Measurements from ENCODE around the gene B3GNT7.
"Not testable (repeated sequence)": the region's sequence is repeated elsewhere in the genome, so short reads cannot be mapped to it uniquely, and the experiment has no call there.

Gene B3GNT7

DNA sequence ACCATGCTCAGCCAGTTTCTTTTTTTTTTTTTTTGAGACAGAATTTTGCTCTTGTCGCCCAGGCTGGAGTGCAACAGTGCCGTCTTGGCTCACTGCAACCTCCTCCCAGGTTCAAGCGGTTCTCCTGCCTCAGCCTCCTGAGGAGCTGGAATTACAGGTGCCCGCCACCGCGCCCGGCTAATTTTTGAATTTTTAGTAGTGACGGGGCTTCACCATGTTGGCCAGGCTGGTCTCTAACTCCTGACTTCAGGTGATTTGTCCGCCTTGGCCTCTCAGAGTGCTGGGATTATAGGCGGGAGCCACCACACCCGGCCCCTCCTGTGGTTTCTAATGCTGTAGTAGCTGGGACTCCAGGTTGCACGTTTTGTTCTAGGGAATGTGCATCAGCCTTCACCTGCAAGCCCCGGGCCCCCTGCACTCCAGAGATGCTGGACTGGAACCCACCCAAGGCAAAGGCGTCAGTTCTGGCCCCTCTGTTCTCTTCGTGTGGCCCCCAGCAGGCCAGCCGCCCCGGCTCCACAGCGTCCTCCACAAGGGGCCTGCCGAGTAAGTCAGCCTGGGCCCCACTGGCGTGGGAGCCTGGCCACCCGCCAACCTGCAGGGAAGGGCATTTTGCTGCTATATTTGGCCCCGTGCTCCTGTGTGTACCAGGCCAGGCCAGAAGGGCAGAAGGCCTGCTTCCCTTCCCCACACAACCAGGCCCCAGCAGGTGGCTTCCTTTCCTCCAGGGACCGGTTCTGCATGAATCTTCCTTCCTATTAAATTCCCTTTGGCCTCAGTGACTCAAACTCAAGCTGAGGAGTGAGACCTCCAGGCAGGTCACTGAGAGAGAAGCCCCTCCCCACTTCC lies 25.7 kb upstream of the B3GNT7 start:
- no peak for DNase-seq

DNA sequence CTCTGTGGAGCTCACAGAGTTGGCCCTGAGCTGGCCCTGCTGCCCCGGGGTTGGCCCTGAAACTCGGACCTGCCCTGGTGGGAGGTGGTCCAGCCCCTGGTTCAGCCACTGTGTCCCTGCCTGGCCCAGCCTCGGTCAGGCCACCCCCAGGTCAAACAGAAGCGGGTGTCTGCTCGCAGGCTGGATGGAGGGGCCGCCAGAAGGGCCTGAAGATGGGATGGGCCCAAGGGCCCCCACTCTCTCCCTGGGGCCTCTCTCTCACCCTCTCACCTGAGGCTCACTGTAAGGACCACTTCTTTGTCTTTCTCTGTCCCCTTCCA lies 25.1 kb upstream of the B3GNT7 start:
- DNase-seq = no peak

DNA sequence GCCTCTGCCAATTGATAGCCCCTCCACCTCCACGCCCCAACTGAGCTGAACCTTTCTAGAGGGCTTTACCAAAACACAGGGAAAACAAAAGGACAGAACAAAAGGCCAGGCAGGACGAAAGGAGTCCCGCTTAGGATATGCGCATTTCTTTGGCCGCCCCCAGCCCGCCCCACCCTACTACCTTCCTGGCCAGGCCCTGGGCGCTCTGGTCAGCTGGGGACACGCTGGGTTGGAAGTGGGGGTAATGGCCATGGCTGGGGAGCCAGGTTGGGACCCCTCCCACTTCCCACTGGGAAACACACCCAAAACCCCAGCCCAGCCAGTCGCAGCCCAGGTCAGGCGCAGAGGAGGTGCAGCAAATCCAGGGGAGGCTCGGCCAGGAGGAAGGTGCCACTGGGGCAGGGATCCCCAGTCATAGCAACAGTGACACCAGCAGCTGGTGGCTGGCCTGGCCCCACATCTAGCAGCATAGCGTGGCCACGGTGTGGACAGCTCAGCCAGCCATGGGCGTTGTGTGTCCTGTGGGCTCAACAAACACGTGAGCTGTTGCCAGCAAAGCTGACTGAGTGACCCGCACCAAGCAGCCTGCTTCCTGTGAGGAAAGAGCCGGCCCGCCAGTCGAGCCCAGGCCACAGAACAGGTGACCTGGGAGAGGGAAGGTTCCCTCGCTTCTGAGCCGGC lies 24.6 kb upstream of the B3GNT7 start:
- DNase-seq = no peak

DNA sequence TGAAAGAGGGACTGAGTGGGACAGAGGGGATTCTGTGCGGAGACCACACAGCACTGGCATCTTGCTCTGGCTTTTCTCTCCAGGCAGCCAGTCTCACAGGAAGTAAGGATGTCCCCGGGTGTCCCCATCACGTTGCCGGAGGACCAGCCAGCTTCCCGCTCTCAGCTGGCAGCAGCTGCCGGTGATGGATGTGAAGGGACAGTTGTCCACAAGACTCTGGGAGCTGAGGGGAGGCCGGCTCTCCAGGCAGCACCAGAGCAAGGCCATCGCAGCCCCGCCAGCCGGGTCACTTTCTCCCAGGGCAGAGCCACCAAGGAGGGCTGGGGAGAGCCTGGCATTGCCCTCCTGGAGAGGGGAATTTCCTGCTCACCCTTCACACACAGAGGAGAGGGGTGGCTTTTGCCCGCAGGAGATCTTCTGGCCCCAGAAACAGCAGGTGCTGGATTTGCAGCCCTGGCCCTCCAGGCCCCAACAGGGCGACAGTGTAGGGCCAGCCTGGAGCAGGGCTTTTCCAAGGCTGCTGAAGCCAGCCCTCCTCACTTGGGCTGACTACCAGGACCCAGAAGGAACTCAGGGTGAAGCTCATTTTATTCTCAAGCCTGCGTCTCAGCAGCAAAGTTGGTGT lies 24.0 kb upstream of the B3GNT7 start:
- no peak for DNase-seq

DNA sequence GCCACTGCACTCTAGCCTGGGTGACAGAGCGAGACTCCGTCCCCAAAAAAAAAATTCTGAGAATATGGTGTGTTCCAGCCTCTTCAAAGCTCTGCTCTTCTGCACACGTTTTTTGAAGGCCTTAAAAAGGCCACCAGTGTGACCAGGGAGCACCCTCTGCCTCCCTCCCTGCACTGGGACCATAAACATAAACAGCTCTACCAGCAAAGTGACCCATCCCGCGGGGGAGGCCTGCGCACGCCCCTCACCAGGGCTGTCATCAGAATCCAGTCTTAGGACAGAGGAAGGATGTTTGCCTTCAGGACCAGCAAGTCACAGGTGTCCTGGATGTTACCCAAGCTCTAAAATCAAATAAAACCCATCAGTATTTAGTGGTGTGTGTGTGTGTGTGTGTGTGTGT lies 23.2 kb upstream of the B3GNT7 start:
- DNase-seq = no peak

DNA sequence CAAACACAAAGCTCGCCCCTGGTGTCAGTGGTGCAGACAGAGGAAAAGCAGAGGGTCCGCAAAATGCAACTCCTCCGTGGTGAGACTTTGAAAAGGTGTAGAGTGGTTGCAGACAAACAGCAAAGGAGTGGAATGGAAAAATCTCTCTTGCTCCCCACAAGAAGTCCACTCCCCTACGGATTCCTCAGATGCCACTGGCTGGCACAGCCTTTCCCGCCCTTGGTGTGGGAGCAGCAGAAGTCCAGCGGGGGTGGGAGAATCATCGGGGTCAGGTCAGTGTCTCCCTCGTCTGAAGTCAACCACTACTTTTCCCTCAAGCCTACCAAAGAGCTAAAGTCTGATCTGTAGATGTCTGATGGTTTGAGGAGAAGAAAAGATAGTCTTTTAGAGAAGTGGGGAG lies 22.3 kb upstream of the B3GNT7 start:
- no peak for DNase-seq

DNA sequence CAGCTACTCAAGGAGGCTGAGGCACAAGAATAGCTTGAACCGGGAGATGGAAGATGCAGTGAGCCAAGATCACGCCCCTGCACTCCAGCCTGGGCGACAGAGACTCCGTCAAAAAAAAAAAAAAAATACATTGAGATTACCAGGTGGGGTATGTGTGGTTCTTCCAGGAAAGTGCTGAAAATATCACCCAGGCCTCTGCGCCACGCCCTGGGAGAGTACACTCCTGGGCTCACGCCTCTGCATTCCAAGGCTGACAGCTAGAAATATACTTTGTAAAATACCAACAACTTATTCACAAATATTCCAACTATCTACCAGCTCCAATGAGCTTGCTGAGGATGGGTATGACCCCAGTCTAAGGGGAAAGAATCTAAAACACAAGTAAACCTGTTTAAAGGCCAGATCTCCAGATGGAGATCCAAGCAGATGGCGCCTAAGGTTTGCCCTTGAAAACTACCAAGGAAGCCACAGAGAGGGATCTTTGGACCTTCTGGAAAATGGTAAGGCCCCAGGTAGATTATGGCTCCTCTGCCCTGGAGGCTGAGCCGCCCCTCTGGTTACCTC lies 21.6 kb upstream of the B3GNT7 start:
- DNase-seq = no peak

DNA sequence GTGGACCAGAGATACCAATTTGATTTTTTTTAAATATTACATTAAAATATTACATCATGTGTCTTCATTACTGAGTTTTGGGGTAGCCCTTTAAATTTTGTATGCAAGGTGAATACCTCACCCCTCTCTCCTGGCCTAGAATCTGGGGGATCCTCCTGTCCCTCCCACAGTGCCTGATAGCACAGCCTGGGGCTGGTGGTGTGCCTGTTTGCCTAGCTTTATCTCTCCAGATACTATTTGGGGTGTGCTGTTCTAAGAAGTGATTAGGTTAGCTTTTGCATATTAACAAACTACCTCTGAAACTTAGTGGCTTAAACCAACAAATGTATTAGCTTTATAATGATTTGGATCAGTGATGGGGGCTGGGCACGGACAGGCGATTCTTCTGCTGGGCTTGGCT lies 20.7 kb upstream of the B3GNT7 start:
- no peak for DNase-seq

DNA sequence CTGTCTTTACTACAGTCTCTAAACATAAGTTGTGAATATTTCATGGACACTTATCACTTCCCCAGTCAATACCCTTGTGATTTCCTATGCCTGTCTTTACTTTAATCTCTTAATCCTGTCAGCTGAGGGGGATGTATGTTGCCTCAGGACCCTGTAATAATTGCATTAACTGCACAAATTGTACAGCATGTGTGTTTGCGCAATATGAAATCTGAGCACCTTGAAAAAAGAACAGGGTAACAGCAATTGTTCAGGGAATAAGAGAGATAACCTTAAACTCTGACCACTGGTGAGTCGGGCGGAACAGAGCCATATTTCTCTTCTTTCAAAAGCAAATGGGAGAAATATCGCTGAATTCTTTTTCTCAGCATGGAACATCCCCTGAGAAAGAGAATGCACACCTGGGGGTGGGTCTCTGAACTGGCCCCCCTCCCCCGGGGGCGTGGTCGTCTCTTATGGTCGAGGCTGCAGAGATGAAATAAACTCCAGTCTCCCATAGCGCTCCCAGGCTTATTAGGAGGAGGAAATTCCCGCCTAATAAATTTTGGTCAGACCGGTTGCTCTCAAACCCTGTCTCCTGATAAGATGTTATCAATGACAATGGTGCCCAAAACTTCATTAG lies 19.4 kb upstream of the B3GNT7 start:
- DNase-seq = not testable (repeated sequence)

DNA sequence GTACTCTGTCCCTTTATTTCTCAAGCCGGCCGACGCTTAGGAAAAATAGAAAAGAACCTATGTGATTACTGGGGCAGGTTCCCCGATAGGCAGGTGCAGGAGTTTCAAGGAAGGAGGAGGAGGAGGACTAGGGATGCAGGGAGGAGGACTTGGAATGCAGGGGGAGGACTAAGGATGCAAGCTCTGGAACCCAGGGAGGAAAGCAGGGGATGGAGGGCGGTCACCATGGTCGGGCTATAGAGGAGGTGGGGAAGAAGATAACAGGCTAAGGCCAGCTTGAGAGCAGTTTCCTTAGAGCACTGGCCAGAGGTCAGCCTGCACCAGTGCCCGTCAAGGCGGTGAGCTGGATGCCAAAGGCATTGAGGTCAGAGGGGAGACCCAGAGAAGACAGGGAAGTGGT lies 18.7 kb upstream of the B3GNT7 start:
- no peak for DNase-seq

DNA sequence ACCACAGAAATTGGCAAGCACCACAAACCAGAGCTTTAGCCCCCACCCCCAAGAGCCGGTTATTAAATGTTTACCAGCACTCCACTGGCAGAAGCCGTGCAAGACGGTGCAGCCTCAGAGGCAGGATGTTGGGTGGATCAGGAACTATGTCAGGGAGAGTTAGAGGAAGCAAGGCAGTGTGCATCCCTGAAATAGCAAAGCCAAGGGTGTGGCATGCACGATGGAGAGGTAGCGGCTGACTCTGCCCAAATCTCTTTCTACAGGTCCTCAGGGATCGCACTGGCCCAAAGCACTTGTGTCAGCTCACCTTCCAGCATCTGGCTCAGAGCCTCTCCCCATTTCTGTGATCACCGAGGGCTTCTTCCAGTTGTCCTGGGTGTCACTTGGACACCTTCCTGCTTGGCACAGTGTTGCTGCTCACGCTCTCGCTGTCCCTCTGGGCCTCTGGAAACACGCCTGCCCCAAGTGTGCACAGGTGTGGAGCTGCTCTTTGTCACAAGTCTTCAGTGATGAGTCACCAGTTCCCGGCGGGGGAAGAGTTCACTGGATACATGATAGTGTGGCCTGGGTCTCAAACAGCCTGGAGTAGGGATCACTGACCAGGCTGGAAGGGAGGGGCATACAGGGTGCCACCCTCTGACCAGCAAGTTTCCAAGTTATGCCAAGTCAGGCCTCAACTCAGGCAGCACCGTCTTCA lies 17.3 kb upstream of the B3GNT7 start:
- no peak for DNase-seq

DNA sequence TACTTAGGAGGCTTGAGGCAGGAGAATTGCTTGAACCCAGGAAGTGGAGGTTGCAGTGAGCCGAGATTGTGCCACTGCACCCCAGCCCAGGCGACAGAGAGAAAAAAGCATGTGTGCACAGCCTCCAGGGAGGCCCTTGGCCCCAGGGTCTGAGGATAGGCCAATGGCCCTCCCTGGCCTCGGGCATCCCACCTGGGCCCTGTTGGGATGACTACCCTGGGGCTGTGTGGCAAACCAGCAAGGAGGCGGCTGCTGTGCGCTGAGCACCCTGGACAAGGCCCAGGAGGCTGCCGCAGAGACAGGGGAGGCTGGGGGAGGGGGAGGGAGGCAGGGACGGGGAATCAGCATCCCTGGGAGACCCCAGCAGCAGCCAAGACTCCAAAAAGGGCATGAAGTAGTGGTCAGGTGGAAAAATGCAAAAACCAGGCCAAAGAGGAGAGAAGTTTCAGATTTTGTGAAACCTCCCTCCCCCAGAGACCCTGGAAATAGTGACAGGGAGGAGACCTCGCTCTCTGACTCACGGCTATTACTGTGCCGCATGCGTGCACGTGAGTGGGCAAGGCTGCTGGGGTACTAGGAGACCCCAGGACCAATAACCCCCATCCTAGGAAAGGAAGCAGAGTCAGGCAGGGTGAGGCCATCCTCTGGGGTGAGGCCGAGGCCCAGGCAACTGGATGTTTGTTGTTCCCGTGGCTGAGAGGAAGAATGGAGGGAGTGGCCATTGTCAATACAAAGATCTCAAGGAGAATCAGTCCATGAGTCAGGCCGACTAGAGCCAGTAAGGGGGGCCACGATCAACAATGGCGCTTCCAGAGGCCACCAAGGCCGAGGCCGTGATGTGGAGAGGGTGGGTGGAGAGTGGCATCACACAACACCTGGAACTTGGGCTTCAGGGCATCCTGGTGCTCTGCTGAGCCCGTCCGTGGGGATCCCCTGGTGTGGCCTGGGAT lies 16.0 kb upstream of the B3GNT7 start:
- DNase-seq = no peak

DNA sequence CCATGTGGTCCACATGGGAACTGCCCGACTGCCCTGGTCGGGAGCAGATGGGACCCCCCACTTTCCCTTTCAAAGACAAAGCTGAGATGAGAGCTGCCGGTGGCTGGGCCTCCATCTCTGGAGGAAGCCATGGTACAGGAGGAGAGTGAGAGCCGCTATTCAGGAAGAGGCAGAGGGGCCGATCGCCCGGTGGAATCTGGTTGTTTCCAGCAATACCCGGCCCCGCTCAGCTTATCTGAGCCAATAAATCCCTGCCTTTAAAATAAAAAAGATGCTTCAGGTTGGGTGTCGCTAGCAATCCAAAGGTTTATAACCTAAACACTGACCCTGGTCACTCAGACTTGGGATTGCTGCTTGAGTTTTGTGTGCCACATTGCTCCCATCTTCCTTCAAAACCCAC lies 15.2 kb upstream of the B3GNT7 start:
- no peak for DNase-seq

DNA sequence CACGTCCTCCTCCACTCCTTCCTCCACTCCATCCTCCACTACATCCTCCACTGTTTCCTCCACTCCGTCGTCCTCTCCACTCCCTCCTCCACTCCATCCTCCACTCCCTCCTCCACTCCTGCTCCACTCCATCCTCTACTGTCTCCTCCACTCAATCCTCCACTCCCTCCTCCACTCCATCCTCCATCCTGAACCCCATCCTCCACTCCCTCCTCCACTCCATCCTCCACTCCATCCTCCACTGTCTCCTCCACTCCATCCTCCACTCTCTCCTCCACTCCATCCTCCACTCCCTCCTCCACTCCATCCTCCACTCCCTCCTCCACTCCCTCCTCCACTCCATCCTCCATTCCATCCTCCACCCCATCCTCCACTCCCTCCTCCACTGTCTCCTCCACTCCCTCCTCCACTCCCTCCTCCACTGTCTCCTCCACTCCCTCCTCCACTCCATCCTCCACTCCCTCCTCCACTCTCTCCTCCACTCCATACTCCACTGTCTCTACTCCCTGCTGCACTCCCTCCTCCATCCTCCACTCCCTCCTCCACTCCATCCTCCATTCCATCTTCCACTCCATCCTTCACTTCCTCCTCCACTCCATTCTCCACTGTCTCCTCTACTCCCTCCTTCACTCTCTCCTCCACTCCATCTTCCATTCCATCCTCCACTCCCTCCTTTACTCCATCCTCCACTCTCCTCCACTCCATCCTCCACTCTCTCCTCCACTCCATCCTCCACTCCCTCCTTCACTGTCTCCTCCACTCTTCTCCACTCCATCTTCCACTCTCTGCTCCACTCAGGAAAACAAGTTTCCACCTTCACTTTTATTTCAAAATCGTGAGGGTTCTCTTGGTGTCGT lies 14.3 kb upstream of the B3GNT7 start:
- DNase-seq = no peak

DNA sequence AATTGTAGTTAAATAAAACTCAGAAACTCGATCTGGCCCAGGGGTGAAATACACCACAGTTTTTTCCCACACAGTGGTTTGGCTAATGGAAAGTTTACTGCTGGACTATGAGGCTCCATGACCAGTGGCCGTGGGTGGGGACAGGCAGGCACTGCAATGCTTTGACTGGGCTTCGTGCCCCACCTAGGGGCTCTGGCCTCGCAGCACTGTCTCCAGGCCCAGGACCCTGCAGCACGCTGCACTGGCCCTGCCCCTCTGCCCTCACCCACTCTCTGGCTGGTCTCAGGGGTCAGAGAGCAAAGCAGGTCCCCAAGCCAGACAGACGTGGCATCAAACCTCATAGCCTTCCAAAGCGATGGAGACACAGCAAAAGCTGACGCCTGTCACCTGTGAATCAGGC lies 13.4 kb upstream of the B3GNT7 start:
- DNase-seq = no peak

DNA sequence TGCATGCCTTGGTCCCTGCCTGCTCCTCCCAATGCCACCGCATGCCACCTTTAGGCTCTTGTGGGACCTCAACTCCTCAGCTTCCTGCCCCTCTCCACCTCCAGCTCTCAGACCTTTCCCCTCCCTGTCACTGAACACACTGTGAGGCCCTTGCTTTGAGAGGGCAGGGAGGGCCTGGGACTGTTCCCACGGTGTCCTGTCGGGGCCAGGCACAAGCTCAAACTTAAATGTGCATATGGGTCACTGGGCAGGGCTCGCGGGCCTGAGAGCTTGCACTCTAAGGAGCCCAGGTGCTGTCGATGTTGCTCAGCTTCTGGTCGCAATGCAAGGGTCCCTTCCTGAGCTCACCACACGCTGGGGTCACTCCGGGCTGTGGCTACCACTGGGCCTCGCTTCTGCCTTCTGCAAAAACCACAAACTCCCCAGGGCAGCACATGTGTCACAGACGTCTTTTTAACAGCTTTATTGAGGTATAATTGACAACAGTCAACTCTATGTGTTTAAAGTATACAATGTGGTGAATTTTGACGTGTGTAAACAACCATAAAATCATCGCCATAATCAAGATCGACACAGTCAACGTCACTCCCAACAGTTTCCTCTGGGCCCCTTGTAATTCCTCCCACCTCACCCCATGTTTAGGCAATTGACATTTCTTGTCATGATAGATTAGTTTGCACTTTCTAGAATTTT lies 11.9 kb upstream of the B3GNT7 start:
- no peak for DNase-seq

DNA sequence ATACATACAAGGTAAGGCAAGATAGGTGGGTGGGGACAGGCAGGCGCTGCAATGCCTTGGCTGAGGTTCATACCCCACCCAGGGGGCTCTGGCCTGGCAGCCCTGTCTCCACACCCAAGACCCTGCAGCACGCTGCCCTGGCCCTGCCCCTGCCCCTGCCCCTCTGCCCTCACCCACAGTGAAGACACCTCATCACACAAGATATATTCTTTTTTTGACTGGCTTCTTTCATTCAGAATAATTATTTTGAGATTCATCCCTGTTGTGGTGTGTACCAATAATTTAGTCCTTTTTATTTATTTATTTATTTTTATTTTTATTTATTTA lies 11.4 kb upstream of the B3GNT7 start:
- DNase-seq = no peak

DNA sequence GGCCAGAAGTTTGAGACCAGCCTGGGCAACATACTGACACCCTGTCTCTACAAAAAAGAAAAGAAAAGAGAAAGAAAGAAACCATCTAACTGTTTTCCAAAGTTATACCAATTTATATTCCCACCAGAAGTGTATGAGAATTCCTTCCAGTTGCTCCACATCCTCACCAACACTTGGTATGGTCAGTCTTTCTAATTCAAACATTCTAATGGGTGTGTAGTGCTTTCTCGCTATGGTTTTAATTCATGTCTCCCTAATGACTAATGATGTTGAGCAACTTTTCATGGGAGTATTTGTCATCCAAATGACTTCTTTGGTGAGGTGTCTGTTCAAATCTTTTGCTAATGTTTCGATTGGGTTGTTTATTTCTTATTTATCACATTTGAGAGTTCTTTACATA lies 10.5 kb upstream of the B3GNT7 start:
- DNase-seq = no peak

DNA sequence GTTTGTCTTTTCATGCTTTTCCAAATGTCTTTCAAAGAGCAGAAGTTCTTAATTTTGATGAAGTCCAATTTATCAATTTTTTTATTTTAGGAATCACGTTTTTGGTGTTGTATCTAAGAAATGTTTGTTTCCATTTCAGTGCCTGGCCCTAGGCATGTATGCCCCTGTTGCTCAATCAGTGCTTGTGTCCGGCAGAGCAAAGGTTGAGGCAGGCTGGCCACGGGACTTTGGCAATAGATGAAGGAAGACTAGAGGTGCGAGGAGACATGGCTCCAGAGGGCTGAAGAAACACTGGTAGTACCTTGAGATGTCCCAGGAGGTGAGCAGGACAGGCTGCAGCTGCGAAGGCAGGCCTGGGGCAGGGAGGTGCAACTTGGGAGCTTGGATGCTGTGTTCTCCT lies 10.1 kb upstream of the B3GNT7 start:
- no peak for DNase-seq

DNA sequence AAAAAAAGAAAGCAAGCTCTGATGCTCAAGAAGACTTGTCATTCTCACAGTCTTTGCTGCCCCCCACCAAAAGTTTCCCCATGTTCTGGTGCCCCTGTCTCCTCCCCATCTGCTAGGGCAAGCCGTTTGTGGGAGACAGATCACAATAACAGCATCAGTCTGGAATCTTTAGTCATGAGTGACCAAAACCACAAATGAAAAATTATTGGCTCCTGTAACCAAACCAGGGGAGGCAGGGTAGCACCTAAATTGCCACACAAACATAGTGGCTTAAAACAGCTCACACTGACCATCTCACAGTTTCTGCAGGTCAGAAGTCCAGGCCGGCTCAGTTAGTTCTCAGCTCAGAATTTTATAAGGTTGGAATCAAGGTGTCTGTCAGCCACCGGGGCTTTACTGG lies 9.1 kb upstream of the B3GNT7 start:
- DNase-seq = no peak

All from DMS 273 treated with DMSO at 0.1 percent for 48 hours (cell line).